Activated CD4-positive, alpha-beta T cell treated with anti-CD3 and anti-CD28 coated beads, Interleukin-2, amount 50 U/mL, for 1 hour (primary cell): Measurements from ENCODE around the gene POLD1.
A peak's percentile ranks its signal among the peaks of the same experiment; 100 is the strongest.
"Not testable (repeated sequence)": the region's sequence is repeated elsewhere in the genome, so short reads cannot be mapped to it uniquely, and the experiment has no call there.

Experiments
- DNase-seq: peaks from one replicate; pipeline ENCODE4 v3.0.0-alpha.2; 2020

POLD1 gene

DNA sequence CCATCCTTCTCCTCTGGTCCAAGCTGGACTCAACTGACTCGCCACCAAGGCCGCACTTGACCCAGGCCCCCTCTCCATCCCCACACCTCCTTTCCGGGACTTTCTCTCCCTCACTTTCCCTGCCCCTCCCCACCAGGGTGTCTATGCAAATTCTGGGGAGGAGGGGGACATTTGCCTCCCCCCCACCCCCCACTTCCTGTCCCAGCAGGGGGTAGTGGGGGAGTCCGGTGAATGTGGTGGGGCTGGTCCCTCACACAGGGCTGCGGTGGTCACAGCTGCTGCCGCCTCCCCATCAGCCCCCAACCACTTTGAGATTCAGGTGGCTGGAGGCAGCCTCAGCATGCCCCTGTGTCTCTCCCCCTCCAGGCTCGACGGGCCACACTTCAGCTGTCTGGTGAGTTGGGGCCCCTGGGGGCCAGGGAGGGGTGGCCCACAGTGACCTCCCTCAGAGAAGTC lies 35.5 kb downstream of the POLD1 start:
- DNase-seq = no peak

DNA sequence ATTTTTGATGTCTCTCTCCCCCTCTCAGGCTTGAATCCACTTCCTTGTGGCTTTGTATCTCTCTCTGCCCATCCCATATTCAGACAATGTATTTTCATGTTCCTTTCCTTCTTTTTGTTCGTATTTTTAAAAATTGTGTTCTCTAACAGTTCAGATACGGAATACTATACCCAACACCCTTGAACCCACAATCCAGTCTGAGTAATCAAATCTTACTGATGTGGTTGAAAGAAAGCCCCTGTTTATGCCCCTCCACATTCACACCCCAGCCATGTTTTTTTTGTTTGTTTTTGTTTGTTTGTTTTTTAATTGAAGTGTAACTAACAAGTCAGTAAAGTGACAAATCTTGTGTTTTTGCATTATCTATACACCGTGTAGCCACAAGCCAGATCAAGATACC lies 36.0 kb downstream of the POLD1 start:
- DNase-seq = no peak

DNA sequence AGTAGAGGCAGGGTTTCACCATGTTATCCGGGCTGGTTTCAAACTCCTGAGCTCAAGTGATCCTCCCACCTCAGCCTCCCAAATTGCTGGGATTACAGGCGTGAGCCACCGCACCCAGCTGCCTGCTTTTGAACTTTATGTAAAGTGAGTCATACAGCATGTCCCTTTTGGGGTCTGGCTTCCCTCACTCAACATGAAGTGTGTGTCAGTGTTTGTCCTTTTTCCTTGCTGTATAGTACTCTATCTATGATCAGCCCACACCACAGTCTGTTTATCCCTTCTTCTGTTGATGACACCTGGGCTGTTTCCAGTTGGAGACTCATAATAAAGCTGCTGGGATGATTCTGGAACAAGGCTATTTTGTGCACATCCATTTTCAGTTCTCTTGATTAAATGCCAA lies 36.7 kb downstream of the POLD1 start:
- no peak for DNase-seq

DNA sequence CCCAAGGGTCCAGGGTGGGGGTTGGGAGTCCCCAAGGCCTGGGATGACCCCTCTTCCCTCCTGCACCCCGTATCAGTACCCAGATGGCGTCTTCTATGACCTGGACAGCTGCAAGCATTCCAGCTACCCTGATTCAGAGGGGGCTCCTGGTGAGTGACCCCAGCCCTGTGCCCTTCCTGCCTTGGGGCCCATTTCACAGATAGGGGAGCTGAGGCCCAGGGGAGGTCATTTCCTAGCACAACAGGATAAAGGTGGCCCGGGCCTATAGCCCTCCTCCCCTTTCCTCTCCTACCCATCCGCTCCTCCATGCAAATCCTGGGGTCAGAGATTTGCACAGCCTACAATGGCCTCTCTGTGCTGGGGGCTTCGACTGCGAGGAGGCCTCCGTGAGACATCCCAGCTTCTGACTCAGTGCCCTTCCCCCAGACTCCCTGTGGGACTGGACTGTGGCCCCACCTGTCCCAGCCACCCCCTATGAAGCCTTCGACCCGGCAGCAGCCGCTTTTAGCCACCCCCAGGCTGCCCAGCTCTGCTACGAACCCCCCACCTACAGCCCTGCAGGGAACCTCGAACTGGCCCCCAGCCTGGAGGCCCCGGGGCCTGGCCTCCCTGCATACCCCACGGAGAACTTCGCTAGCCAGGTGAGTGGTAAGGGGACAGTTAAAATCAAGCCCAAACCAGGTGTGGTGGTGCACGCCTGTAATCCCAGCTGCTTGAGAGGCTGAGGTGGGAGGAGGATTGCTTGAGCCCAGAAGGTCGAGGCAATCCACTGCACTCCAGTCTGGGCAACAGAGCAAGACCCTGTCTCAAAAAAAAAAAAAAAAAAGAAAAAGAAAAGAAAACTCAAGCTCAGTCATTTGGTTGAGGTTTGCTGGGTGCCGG lies 38.5 kb downstream of the POLD1 start:
- no peak for DNase-seq

DNA sequence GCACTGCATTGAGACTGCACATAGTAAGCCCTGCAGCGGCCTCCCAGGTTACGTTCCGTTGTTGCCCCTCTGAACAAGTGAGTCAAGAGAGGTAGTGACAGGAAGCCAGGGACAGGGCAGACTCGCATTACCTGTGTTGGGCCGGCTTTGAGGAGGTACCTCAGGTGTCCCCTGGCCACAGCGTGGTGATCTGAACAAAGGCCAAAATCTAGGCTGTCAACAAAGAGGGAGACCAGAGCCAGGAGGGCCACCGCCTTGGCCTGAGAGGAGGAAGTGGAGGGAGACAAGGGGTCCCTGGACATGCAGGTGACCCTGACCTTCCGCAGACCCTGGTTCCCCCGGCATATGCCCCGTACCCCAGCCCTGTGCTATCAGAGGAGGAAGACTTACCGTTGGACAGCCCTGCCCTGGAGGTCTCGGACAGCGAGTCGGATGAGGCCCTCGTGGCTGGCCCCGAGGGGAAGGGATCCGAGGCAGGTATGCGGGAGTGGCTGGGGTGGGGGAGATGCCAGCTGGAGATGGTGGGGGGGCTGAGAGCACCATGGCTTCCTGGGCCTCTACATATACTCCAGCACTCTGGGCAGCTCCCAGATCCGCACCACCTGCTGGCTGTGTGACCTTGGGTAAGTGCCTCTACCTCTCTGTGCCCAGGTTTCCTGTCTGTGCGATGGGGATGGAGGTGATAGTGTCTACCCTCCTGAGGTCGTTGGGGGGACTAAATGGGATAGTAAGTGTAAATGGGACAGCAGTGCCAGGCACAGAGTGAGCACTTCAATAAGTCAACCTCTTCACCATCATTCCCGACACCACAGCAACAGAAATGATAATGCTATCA lies 39.3 kb downstream of the POLD1 start:
- no peak for DNase-seq

DNA sequence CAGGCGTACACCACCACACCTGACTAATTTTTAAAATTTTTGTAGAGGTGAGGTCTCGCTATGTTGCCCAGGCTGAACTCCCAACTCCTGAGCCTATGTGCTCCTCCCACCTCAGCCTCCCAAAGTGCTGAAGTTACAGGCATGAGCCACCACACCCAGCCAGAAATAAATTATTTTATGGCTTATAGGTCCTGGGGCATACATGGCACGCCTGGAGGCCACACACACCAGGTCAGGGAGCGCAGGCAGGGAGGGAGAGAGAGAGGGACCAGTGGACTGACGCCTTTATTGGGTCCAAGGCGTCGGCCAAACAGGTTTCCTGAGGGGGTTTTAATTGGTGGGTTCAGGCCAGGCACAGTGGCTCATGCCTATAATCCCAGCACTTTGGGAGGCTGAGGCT lies 41.4 kb downstream of the POLD1 start:
- no peak for DNase-seq

DNA sequence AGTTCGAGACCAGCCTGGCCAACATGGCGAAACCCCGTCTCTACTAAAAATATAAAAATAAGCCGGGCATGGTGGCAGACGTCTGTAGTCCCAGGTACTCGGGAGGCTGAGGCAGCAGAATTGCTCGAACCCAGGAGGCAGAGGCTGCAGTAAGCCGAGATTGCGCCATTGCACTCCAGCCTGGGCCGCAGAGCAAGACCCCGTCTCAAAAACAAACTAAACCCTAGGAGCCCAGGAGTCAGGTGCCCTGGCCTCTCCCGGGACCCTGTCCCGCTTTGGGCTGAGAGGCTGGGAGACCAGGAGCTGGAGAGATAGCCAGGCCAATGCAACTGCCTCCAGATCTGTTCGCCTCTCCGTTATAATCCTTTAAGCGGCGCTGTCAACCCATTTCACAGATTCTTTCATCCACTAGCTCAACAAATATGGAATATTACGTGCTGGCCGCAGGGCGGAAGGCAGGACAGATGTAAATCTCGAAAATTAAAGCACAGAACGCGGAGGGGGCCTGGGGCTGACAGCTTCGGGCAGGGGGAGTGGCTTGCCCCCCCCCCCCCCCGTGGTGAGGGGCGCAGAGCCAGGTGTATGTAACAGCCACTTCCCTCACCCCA lies 43.3 kb downstream of the POLD1 start:
- no peak for DNase-seq

DNA sequence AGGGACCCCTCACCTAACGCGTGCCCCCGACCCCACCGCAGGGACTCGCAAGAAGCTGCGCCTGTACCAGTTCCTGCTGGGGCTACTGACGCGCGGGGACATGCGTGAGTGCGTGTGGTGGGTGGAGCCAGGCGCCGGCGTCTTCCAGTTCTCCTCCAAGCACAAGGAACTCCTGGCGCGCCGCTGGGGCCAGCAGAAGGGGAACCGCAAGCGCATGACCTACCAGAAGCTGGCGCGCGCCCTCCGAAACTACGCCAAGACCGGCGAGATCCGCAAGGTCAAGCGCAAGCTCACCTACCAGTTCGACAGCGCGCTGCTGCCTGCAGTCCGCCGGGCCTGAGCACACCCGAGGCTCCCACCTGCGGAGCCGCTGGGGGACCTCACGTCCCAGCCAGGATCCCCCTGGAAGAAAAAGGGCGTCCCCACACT lies 43.9 kb downstream of the POLD1 start:
- DNase-seq = peak; percentile 37

DNA sequence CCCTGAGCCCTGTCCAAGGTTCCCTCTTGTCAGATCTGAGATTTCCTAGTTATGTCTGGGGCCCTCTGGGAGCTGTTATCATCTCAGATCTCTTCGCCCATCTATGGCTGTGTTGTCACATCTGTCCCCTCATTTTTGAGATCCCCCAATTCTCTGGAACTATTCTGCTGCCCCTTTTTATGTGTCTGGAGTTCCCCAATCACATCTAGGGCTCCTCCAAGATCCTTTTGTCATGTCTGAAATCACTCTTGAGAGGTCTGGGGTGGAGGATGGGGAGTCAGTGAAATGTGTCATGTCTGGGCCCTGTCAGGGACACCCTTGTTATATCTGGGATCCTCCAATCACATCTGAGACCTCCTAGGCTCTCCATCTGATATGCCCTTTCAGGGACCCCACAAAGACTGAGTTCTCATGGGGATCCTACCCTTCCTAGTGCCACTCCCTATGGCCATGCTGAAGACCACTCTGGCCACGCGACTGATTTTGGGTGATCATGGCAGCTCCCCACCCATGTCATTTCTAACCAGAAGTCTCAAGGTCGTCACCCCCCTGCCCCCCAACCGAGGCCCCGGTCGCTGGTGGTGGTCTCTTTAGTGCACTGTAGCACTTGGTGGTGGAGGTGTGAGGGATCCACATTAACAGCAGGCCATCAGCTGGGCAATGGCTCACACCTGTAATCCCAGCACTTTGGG lies 44.8 kb downstream of the POLD1 start:
- no peak for DNase-seq

DNA sequence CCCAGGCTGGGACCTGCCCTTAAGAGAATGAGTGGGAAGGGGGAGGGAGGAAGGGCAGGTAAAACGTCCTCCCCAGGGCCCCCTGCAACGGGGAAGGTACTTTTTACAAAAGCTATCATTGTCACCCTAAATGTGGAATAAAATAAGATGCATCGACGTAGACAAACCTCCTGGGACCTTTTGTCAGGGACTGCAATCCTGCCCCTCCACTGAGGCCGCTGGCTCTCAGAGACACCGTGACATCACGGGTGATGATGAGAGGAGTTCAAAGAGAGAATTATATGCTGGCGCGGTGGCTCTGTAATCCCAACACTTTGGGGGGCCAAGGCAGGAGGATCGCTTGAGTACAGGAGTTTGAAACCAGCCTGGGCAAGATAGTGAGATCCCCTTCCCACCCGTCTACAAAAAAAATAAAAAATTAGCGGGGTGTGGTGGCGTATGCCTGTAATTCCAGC lies 46.8 kb downstream of the POLD1 start:
- DNase-seq = no peak

DNA sequence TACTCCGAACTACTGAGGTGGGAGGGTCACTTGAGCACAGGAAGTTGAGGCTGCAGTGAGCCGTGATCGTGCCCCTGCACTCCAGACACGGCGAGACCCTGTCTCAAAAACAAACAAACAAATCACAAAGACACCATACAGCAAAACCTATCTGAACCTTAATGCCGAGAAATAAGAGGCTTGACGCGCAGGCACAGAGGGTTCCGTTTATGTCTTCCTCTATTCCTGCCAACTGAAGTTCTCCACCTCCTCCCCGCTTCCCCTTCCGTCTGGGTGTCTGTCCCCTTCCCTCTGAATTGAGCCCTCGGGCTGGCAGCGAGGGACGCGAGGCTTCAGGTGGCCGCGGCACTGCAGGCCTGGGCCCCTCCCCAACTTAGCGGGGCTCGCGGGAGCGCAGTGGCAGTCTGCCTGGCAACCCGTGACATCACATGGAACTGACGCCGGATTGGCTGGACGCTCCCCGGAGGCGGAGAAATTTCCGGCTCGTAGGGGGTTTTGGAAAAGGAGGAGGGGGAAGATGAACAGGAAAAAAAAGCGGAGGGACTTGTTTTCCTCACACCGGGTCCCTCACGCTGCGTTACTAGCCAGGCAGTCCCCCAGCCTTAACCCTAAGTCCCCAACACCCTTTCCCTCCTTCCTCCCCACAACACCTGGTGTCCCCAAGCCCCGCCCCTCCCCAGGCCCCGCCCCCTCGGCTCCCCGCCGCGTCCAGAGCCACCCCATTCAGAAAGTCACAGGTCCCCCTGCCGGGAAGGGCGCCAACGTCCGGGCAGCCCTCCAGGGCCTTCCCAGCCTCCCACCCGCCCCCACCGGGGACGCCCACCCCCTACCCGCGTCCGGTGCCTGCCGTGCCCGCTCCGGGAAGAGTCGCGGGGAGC lies 47.4 kb downstream of the POLD1 start:
- peak; percentile 89 for DNase-seq

DNA sequence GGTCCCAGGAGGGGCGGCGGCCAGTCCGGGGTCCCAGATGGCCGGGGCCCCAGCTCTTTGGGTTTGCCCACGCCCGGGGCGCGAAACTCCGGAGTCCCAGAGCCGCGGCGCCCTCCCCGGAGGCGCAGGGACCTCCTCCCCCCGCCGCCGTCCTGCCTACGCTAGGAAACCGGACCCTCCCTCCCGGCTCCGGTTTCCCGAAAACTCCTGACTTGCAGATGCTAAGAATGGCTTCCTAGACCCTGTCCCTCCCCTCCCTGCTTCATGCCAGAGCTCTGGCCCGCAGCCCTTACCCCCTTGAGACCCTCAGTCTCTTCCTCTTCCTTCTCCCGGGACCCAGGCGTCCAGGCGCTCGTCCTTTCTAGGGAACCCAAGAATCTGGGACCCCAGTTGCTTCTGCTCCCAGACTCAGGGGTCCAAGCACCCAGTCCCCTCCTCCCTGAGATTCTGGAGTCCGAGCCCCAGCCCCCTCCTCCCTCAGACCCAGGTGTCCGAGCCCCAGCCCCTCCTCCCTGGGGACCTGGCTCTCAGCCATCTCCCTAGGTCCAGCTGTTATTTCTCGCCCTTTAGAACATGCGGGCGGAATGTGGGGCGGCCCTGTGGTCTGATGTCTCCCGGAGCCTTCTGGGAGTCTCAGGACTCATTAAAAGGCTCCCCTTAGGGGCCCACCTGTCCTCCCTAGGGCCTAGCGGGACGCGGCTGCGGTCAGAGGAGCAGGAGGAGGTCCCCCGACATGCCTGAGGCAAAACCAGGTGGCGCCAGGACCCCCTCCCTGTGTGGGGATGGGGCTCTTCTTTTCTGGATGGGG lies 48.3 kb downstream of the POLD1 start, which contains the start of gene MYBPC2:
Gene MYBPC2 (plus strand): TSS at position 672 of the 808 bp plus-strand sequence. CDS start 62 bp downstream, at position 734.
- DNase-seq = no peak

DNA sequence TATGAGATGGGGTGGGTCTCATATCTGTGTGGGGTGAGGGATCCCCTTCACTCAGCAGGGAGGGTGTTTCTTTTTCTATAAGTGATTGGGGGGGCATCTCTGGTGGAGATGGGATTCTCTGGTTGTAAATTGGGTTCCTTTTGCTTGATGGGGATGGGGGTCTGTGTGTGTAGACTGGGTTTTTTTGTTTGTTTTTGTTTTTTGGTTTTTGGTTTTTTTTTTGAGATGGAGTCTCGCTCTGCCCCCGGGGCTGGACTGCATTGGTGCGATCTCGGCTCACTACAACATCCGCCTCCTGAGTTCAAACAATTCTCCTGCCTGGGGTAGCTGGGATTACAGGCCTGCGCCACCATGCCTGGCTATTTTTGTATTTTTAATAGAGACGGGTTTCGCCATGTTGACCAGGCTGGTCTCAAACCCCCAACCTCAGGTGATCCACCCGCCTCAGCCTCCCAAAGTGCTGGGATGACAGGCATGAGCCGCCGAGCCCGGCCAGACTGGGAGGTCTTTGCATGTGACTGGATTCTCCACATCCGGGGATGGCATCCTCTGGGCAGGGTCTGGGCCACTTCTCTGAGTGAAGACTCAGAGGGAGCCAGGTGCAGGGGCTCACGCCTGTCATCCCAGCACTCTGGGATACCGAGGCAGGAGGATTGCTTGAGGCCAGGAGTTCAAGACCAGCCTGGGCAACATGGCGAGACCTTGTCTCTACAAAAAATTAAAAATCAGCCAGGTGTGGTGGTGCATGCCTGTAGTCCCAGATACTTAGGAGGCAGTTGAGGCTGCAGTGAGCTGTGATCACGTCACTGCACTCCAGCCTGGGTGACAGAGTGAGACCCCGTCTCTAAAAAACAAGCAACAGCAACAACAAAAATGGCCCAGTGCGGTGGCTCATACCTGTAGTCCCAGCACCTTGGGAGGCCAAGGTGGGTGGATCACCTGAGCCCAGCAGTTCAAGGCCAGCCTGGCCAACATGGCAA lies 49.3 kb downstream of the POLD1 start:
- DNase-seq = no peak

DNA sequence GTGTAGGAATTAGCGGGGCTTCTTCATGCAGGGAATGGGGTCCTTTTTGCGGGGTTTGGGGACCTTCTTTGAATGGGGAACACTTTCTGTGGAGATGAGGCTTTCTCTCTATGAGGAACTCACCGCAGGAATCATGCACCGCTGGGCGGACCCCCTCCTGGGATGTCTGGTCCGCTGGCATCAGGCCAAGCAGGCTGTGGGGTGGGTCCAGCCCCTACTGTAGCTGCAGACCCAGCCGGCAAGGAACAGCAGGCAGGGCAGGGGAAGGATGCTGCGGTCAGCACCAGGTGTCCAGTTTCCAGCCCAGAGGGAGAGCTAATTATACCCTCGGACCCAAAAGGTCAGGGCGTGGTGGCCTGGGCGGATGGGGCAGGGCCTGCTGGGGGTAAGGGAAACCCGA lies 50.4 kb downstream of the POLD1 start:
- no peak for DNase-seq

DNA sequence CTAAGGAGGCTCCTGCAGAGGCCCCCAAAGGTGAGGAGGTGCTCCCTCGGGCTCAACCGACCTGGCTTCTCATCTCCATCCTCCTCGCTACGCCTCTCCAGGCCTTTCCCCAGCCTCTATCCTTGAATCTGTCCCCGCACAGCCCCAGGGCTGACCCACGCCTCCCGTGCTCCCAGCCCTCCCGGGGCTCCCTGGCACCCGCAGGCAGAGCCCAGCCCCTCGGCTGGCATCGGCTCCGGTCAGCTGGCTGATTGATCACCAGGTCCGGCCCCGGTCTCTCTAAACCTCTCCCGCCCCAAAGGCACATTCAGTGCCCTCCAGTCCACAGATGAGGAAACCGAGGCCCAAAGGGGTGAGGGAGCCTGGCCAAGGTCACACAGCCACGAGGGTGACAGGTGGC lies 51.1 kb downstream of the POLD1 start:
- DNase-seq = no peak

DNA sequence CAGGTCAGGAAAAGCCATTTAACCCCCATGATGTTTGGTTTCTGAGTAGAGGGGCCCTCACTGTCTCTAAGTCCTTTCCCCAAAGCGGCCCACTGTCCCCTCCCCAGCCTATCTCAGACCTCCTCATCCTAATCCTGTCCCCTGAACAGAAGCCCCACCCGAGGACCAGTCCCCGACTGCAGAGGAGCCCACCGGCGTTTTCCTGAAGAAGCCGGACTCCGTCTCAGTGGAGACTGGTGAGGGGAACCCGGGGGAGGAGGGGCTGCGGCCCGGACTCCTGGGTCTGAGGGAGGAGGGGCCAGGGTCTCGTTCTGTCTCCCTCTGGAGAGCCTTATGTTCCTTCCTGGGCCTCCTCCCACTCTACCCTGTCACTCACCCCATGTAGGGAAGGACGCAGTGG lies 51.5 kb downstream of the POLD1 start:
- no peak for DNase-seq

DNA sequence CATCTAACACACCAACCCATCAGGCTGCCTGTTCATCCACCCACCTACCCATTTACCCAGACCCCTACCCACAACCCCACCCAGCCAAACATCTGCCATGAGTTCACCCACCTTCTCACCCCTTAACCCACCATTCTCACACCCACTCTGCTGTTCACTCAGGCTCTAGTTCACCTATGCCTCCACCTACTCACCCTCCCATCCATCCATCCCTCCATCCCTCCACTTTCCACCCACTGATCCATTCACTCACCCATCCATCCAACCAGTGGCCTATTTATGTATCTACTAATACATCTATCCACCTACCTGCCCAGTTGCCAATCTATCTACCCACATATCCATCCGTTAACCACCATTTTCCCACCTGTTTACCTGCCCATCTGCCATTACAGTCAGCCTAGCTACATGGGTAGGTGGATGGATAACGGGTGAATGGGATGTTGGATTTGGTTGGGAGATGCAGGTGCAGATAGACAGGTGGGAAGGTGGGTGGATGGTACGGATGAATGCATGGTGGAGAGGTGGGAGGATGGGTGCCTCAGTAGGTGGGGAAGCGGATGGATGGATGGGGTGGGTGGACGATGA lies 53.8 kb downstream of the POLD1 start:
- DNase-seq = no peak

DNA sequence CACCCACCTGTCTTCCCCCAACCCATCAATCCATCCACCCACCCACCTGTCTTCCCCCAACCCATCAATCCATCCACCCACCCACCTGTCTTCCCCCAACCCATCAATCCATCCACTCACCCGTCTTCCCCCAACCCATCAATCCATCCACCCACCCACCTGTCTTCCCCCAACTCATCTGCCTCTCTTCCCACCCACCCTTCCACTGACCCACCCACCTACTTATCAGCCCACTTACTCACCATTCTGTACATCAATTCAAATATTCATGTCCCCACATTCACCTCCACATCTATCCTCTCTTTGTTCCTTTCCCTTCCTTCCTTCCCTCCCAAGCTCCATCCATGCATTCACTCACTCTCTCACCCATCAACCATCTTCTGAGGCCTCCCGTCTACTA lies 55.0 kb downstream of the POLD1 start:
- not testable (repeated sequence) for DNase-seq

DNA sequence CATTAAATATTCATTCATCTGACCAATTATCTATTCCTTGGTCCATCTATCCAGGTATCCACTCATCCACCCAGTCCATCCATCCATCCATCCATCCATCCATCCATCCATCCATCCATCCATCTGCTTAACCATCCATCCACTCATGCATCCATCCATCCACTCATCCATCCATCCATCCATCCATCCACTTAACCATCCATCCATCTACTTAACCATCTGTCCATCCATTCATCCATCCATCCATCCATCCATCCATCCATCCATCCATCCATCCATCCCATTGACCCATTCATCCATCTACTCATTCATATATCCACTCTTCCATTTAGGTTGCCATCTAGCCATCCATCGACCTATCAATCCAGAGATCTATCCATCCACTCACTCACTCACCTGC lies 59.9 kb downstream of the POLD1 start:
- DNase-seq = no peak
